H1 (cell line): ENCODE data around the gene BRAT1. TPM values are rescaled to one million over a fixed set of nuclear protein-coding genes. Genes with fewer than 3 reads are reported as not detected.

ENCODE experiments used
- CTCF ChIA-PET: fragments of 300-600 bp; sonication (Branson Sonifier 250); formaldehyde crosslinking; loops from one replicate; lab custom pipeline; 2021; ENCODE audit not compliant: partially characterized antibody; lab: Charles Lee
- POLR2A ChIA-PET: fragments of 300-600 bp; sonication (Branson Sonifier 250); formaldehyde crosslinking; loops from one replicate; lab custom pipeline; 2021; ENCODE audit warnings: inconsistent platforms; ENCODE audit not compliant: partially characterized antibody; lab: Charles Lee
- DNase-seq, 2 experiments: peaks; one replicate each; pipeline versions ENCODE4 v3.0.0 to v3.0.0-alpha.2; 2010 to 2022; ENCODE audit warnings: low spot score in 2 of 2, low read depth in 1 of 2, mixed read lengths in 1 of 2
- FAIRE-seq: peaks from 2 replicates; lab custom pipeline; 2011; peaks lifted over from hg19 to GRCh38; lab: Jason Lieb, UNC
- H2AFZ ChIP-seq: 2 replicates; pipeline ENCODE4 v1.8.1; 2012; ENCODE audit warnings: low read length, inconsistent platforms
- H2AK5ac ChIP-seq: 2 replicates; pipeline ENCODE4 v1.6.1; 2013; ENCODE audit warnings: low read depth, low read length
- H2BK120ac ChIP-seq: replicated peaks from 2 replicates; pipeline ENCODE3; 2013; ENCODE audit warnings: low read depth, low read length, inconsistent platforms
- H2BK12ac ChIP-seq: 2 replicates; pipeline ENCODE4 v1.6.1; 2013; ENCODE audit warnings: low read depth, low read length
- H2BK15ac ChIP-seq: 2 replicates; pipeline ENCODE4 v1.6.1; 2013; ENCODE audit warnings: low read length
- H2BK20ac ChIP-seq: 2 replicates; pipeline ENCODE4 v1.6.1; 2013; ENCODE audit warnings: low read length
- H2BK5ac ChIP-seq: 2 replicates; pipeline ENCODE4 v1.6.1; 2013; ENCODE audit warnings: low read depth, low read length
- H3K14ac ChIP-seq: 2 replicates; pipeline ENCODE4 v1.6.1; 2013; ENCODE audit warnings: inconsistent platforms; ENCODE audit not compliant: insufficient read length
- H3K18ac ChIP-seq: 2 replicates; pipeline ENCODE4 v1.6.1; 2013; ENCODE audit warnings: low read length; ENCODE audit errors: extremely low read depth
- H3K23ac ChIP-seq: 2 replicates; pipeline ENCODE4 v1.6.1; 2013; ENCODE audit warnings: inconsistent platforms; ENCODE audit not compliant: insufficient read length
- H3K23me2 ChIP-seq: 2 replicates; pipeline ENCODE4 v1.6.1; 2013; ENCODE audit warnings: low read depth, low read length
- H3K27ac ChIP-seq: 2 replicates; pipeline ENCODE4 v1.6.1; 2011; ENCODE audit warnings: low read depth, low read length, inconsistent platforms
- H3K27me3 ChIP-seq, 4 experiments: replicated peaks in 1 of 4; 1 replicate in 1 of 4; 2 replicates in 3 of 4; pipeline versions ENCODE4 v1.6.1 to v1.8.1; 2011 to 2013; ENCODE audit warnings: low read length in 3 of 4, mild to moderate bottlenecking in 3 of 4, inconsistent platforms in 2 of 4, mixed read lengths in 2 of 4, moderate library complexity in 1 of 4; ENCODE audit not compliant: control insufficient read depth in 3 of 4, insufficient read depth in 3 of 4; ENCODE audit errors: extremely low read depth in 1 of 4
- H3K36me3 ChIP-seq, 4 experiments: 2 replicates each; pipeline versions ENCODE4 v1.6.1 to v1.8.1; 2011 to 2013; ENCODE audit warnings: mild to moderate bottlenecking in 4 of 4, low read length in 3 of 4, moderate library complexity in 2 of 4, control low read depth in 1 of 4, inconsistent platforms in 1 of 4; ENCODE audit not compliant: insufficient read depth in 4 of 4, control insufficient read depth in 2 of 4
- H3K4ac ChIP-seq: replicated peaks from 2 replicates; pipeline ENCODE3; 2013; ENCODE audit warnings: low read length, low read depth, mixed read lengths, inconsistent platforms; ENCODE audit not compliant: insufficient read length
- H3K4me1 ChIP-seq, 4 experiments: replicated peaks in 1 of 4; 1 replicate in 1 of 4; 2 replicates in 3 of 4; pipeline versions ENCODE4 v1.6.1 to v1.8.1; 2011 to 2013; ENCODE audit warnings: low read length in 3 of 4, inconsistent platforms in 2 of 4, mixed read lengths in 1 of 4; ENCODE audit not compliant: insufficient read depth in 4 of 4, control insufficient read depth in 3 of 4
- H3K4me2 ChIP-seq, 2 experiments: 2 replicates each; pipeline versions ENCODE4 v1.6.1 to v1.8.1; 2011 to 2013; ENCODE audit warnings: low read depth in 2 of 2, low read length in 2 of 2, control low read depth in 1 of 2, inconsistent platforms in 1 of 2, mild to moderate bottlenecking in 1 of 2; ENCODE audit not compliant: insufficient read depth in 1 of 2
- H3K4me3 ChIP-seq, 4 experiments: fragments of 200-600, 300-600 bp in 1 of 4; sonication (generic), shearing (Covaris generic), sonication (Bioruptor Twin) in 1 of 4; 2 replicates each; pipeline versions ENCODE4 v1.5.1 to v1.8.1; 2011 to 2016; ENCODE audit warnings: low read length in 4 of 4, low read depth in 3 of 4, control low read depth in 2 of 4, inconsistent platforms in 2 of 4, mild to moderate bottlenecking in 2 of 4, mixed read lengths in 1 of 4, moderate library complexity in 1 of 4; ENCODE audit not compliant: insufficient read depth in 2 of 4; ENCODE audit errors: extremely low read depth in 1 of 4
- H3K56ac ChIP-seq: replicated peaks from 2 replicates; pipeline ENCODE3; 2013; ENCODE audit warnings: low read depth, mild to moderate bottlenecking, mixed read lengths, low read length, inconsistent platforms; ENCODE audit not compliant: insufficient read length
- H3K79me1 ChIP-seq: 2 replicates; pipeline ENCODE4 v1.6.1; 2013; ENCODE audit warnings: low read depth, low read length, control low read depth
- H3K79me2 ChIP-seq, 2 experiments: 2 replicates each; pipeline versions ENCODE4 v1.6.1 to v1.8.1; 2012 to 2013; ENCODE audit warnings: low read length in 2 of 2, mild to moderate bottlenecking in 2 of 2, inconsistent platforms in 1 of 2; ENCODE audit not compliant: insufficient read depth in 2 of 2, control insufficient read depth in 1 of 2
- H3K9ac ChIP-seq, 4 experiments: replicated peaks in 1 of 4; 1 replicate in 1 of 4; 2 replicates in 3 of 4; pipeline versions ENCODE4 v1.6.1 to v1.8.1; 2011 to 2013; ENCODE audit warnings: low read depth in 3 of 4, low read length in 3 of 4, control low read depth in 2 of 4, mild to moderate bottlenecking in 2 of 4, moderate library complexity in 2 of 4, inconsistent platforms in 1 of 4; ENCODE audit errors: extremely low read depth in 1 of 4
- H3K9me3 ChIP-seq, 2 experiments: 2 replicates each; pipeline versions ENCODE4 v1.6.1 to v1.8.1; 2012 to 2013; ENCODE audit warnings: mild to moderate bottlenecking in 2 of 2, moderate library complexity in 2 of 2, control low read depth in 1 of 2, inconsistent platforms in 1 of 2, low read depth in 1 of 2, low read length in 1 of 2, mixed read lengths in 1 of 2; ENCODE audit not compliant: insufficient read depth in 2 of 2
- H4K20me1 ChIP-seq, 2 experiments: replicated peaks in 1 of 2; 2 replicates each; pipeline versions ENCODE3 to v1.8.1; 2011 to 2013; ENCODE audit warnings: inconsistent platforms in 2 of 2, low read length in 2 of 2, mild to moderate bottlenecking in 1 of 2; ENCODE audit not compliant: insufficient read depth in 2 of 2, control insufficient read depth in 1 of 2
- H4K5ac ChIP-seq: 2 replicates; pipeline ENCODE4 v1.6.1; 2013; ENCODE audit warnings: low read length, low read depth, mixed read lengths, inconsistent platforms; ENCODE audit not compliant: insufficient read length
- H4K8ac ChIP-seq: 2 replicates; pipeline ENCODE4 v1.8.0; 2013; ENCODE audit warnings: mild to moderate bottlenecking, moderate library complexity, low read length, inconsistent platforms; ENCODE audit not compliant: insufficient read depth; ENCODE audit errors: extremely low read depth
- H4K91ac ChIP-seq: replicated peaks from 2 replicates; pipeline ENCODE3; 2013; ENCODE audit warnings: low read length, mixed read lengths, inconsistent platforms; ENCODE audit not compliant: insufficient read length
- ASH2L ChIP-seq: fragments of 200-600, 300-600 bp; sonication (generic); IDR thresholded peaks from one replicate; pipeline ENCODE4 v1.7.1; 2017; ENCODE audit warnings: low read length
- ATF3 ChIP-seq: IDR thresholded peaks from 2 replicates; pipeline ENCODE4 v1.6.1; 2011; ENCODE audit warnings: low read depth, mild to moderate bottlenecking, low read length; ENCODE audit not compliant: insufficient read depth
- BCL11A ChIP-seq, 2 experiments: IDR thresholded peaks; one replicate each; pipeline ENCODE4 v1.6.1; 2011; ENCODE audit warnings: low read depth in 2 of 2, low read length in 2 of 2, mild to moderate bottlenecking in 2 of 2
- EZH2 ChIP-seq: fragments of 200-600 bp; sonication (generic); IDR thresholded peaks from 2 replicates; pipeline ENCODE4 v1.7.1; 2012; ENCODE audit warnings: low read depth, mild to moderate bottlenecking, moderate library complexity, low read length, inconsistent platforms; ENCODE audit not compliant: severe bottlenecking
- FOSL1 ChIP-seq: IDR thresholded peaks from 2 replicates; pipeline ENCODE4 v1.6.1; 2011; ENCODE audit warnings: mild to moderate bottlenecking, low read depth, low read length, moderate library complexity; ENCODE audit not compliant: insufficient read depth
- KDM1A ChIP-seq: fragments of 200-600, 300-600 bp; sonication (generic); IDR thresholded peaks from 2 replicates; pipeline ENCODE4 v1.7.1; 2016; ENCODE audit warnings: mild to moderate bottlenecking, low read length, borderline replicate concordance
- PHF8 ChIP-seq: fragments of 200-600 bp; sonication (generic); conservative IDR thresholded peaks from 2 replicates; pipeline ENCODE4 v1.7.1; 2012; ENCODE audit warnings: low read depth, mild to moderate bottlenecking, inconsistent platforms, low read length, moderate library complexity
- POLR2AphosphoS5 ChIP-seq: IDR thresholded peaks from 2 replicates; pipeline ENCODE4 v1.6.1; 2011; ENCODE audit warnings: low read depth, low read length
- SIX5 ChIP-seq: IDR thresholded peaks from 2 replicates; pipeline ENCODE4 v1.6.1; 2011; ENCODE audit warnings: mild to moderate bottlenecking, low read depth, low read length
- YY1 ChIP-seq: IDR thresholded peaks from 2 replicates; pipeline ENCODE4 v1.6.1; 2011; ENCODE audit warnings: low read depth, mild to moderate bottlenecking, low read length
- WGBS, 2 experiments: shearing (Covaris generic) in 1 of 2; methylation state at CpG; one replicate each; pipeline versions ENCODE4 v1.1.6 to v1.1.7; 2013 to 2015; ENCODE audit warnings: low lambda C conversion rate in 2 of 2, mixed read lengths in 2 of 2, inconsistent platforms in 1 of 2, low coverage in 1 of 2, missing lambda C conversion rate in 1 of 2; ENCODE audit not compliant: insufficient replicate concordance in 2 of 2, insufficient coverage in 1 of 2, insufficient read length in 1 of 2; ENCODE audit errors: extremely low coverage in 1 of 2, missing lambda C conversion rate in 1 of 2; 5-methylcytosine and 5-hydroxymethylcytosine counted together
- polyA plus RNA-seq, 7 experiments: library from polyadenylated mRNA; depleted of rRNA in 3 of 7; stranded (reverse) in 5 of 7; unstranded in 2 of 7; fragments of >200 nt in 5 of 7; fragments of 200-250 nt in 2 of 7; gene quantifications; 1 replicate in 5 of 7; 2 replicates in 1 of 7; 4 replicates in 1 of 7; pipeline versions ENCODE4 v1.2.1 to v1.2.3, GENCODE V29; 2011 to 2013; ENCODE audit warnings: missing spikeins in 2 of 7, mixed read lengths in 2 of 7
- total RNA-seq: library from RNA; stranded (reverse); fragmentation: NEBNext Ultra II Directional; extraction: Animal tissue kit (Norgen Biotek cat#: 25700); gene quantifications from 2 replicates; pipeline ENCODE4 v1.2.1, GENCODE V29; 2021

Gene BRAT1
- total and polyA plus RNA-seq, 2 of the 8 experiments (the other 6 are each of a cell fraction or from before 2014, with no cell fraction given), result 36.8 to 42.3 TPM

- H2BK120ac ChIP-seq, result no peak within 1 kb of the TSS
- H3K9me3 ChIP-seq, result no peaks in the 10 kb centered on the region
- peaks cover 8% of the 10 kb centered on the region; the same call in 1 of the 2 replicates for H3K23me2 ChIP-seq
- H3K27ac ChIP-seq, result no peak within 1 kb of the TSS
- no peaks in the 10 kb centered on the region for H3K27me3 ChIP-seq
- peak within 1 kb of the TSS in 2 of 4 experiments; percentile 1 to 45; a peak in 3 of 7 replicates for H3K9ac ChIP-seq
- peak within 1 kb of the TSS; percentile 50 to 81 for H3K4me2 ChIP-seq
- no peak within 1 kb of the TSS for H3K14ac ChIP-seq
- no peak within 1 kb of the TSS for H2BK5ac ChIP-seq
- no peak within 1 kb of the TSS for H3K18ac ChIP-seq
- no peak within 1 kb of the TSS for H3K4ac ChIP-seq
- H3K4me1 ChIP-seq, result peaks cover 3 to 14% (median 6%) of the 10 kb centered on the region in 4 experiments
- peak within 1 kb of the TSS; percentile 46 to 86 (median 78) for H3K4me3 ChIP-seq
- H3K79me1 ChIP-seq, result no peaks in the 10 kb centered on the region
- H2AK5ac ChIP-seq, result no peak within 1 kb of the TSS
- H3K56ac ChIP-seq, result no peak within 1 kb of the TSS
- no peak within 1 kb of the TSS for H4K8ac ChIP-seq
- H2BK15ac ChIP-seq, result 0 out of 2 replicates have a peak within 1 kb of the TSS, but pooled peaks have one; percentile 72
- no peak within 1 kb of the TSS; the same call in 1 of the 2 replicates for H2AFZ ChIP-seq
- ChIA-PET POLR2A (interaction anchor here (0.7 to 1.3 kb wide), 3 partner anchors 83 to 87 kb away, joined by 3 to 5 read pairs (median 4); no protein-coding TSS in a partner anchor), CTCF (interaction anchor here (0.6 to 4.2 kb wide), 10 partner anchors 17 to 108 kb away, joined by 3 to 16 read pairs (median 3); no protein-coding TSS in a partner anchor)
- peak within 1 kb of the TSS; percentile 9; the same call in 1 of the 2 replicates for H2BK12ac ChIP-seq
- no peak within 1 kb of the TSS for H2BK20ac ChIP-seq
- no peak within 1 kb of the TSS for H4K5ac ChIP-seq
- H3K23ac ChIP-seq, result no peak within 1 kb of the TSS
- FAIRE-seq, result no peak
- WGBS, 2 experiments, result 16% methylated on average over 28 of the region's 66 CpGs; no CpG with 5 or more reads in 1 of the 2 experiments
- DNase-seq, result peak; percentile 64 to 98
- no peak within 1 kb of the TSS for H4K91ac ChIP-seq
- no peaks in the 10 kb centered on the region; a peak in 1 of 8 replicates for H3K36me3 ChIP-seq
- peaks cover 4 to 10% of the 10 kb centered on the region in 2 experiments for H4K20me1 ChIP-seq
- peaks cover 0 to 11% of the 10 kb centered on the region in 2 experiments; a peak in 1 of 4 replicates for H3K79me2 ChIP-seq
- TF ChIP-seq BCL11A (IDR thresholded peaks at IDR 0.05; ENCODE audit: low read depth in 2 of 2, low read length in 2 of 2) (no peak), KDM1A (peak; percentile 93), POLR2AphosphoS5 (no peak), FOSL1 (no peak), EZH2 (no peak), PHF8 (no peak), ATF3 (no peak), SIX5 (no peak), YY1 (no peak), ASH2L (no peak)
Measured at GRCh38 chr7:2558629-2559282, 3.4 kb upstream of the BRAT1 start, which contains the start of gene IQCE. TSS of gene IQCE (plus strand) at chr7:2558979. CDS start at chr7:2559182, 203 bp downstream.
